CD4-positive, CD25-positive, alpha-beta regulatory T cell (primary cell): ENCODE results near the gene DOCK8. TPM values are rescaled to one million over a fixed set of nuclear protein-coding genes. Genes with fewer than 3 reads are reported as not detected.

Experiments used
- ATAC-seq, 2 donors: fragments of 150-1000 bp; cut with Tn5 transposase; one replicate each; pipeline ENCODE4 v1.10.0; 2021; ENCODE audit warnings: low read depth in 2 of 2, moderate number of reproducible peaks in 2 of 2, moderate library complexity in 1 of 2
- DNase-seq, 3 donors: peaks; one replicate each; pipeline versions ENCODE4 v3.0.0 to v3.0.0-alpha.2; 2012 to 2022; ENCODE audit warnings: mixed read lengths in 1 of 3
- H3K27ac ChIP-seq: one replicate; pipeline ENCODE4 v1.7.0; 2013; ENCODE audit warnings: mild to moderate bottlenecking, low read length; ENCODE audit not compliant: insufficient read depth, poor library complexity, severe bottlenecking
- H3K27me3 ChIP-seq: one replicate; pipeline ENCODE4 v1.7.0; 2013; ENCODE audit warnings: low read length; ENCODE audit not compliant: control insufficient read depth, insufficient read depth
- H3K36me3 ChIP-seq: one replicate; pipeline ENCODE4 v1.7.0; 2013; ENCODE audit warnings: mild to moderate bottlenecking, low read length, moderate library complexity; ENCODE audit not compliant: control insufficient read depth, insufficient read depth
- H3K4me1 ChIP-seq: 2 replicates; pipeline ENCODE4 v1.7.0; 2013; ENCODE audit warnings: mild to moderate bottlenecking, low read length; ENCODE audit not compliant: insufficient read depth, control insufficient read depth, poor library complexity, severe bottlenecking
- H3K4me3 ChIP-seq: one replicate; pipeline ENCODE4 v1.7.0; 2013; ENCODE audit warnings: low read depth, mild to moderate bottlenecking, low read length, moderate library complexity
- H3K9me3 ChIP-seq, 2 experiments: 1 replicate in 1 of 2; 2 replicates in 1 of 2; pipeline ENCODE4 v1.7.0; 2013; ENCODE audit warnings: low read length in 2 of 2, mild to moderate bottlenecking in 1 of 2, moderate library complexity in 1 of 2; ENCODE audit not compliant: control insufficient read depth in 2 of 2
- H3K27ac Mint-ChIP-seq, 3 donors: one replicate each; pipeline ENCODE4 v1.8.0; 2020 to 2022; ENCODE audit warnings: mild to moderate bottlenecking in 3 of 3, mixed read lengths in 3 of 3, moderate library complexity in 2 of 3
- H3K27me3 Mint-ChIP-seq: one replicate; pipeline ENCODE4 v1.8.0; 2022; ENCODE audit warnings: mild to moderate bottlenecking, mixed read lengths
- H3K36me3 Mint-ChIP-seq: one replicate; pipeline ENCODE4 v1.8.0; 2020; ENCODE audit warnings: mixed read lengths
- H3K4me1 Mint-ChIP-seq, 4 donors: one replicate each; pipeline ENCODE4 v1.8.0; 2020 to 2022; ENCODE audit warnings: mixed read lengths in 4 of 4, mild to moderate bottlenecking in 1 of 4
- H3K4me3 Mint-ChIP-seq, 4 donors: one replicate each; pipeline ENCODE4 v1.8.0; 2020 to 2022; ENCODE audit warnings: mild to moderate bottlenecking in 4 of 4, mixed read lengths in 4 of 4, moderate library complexity in 3 of 4
- H3K9me3 Mint-ChIP-seq, 7 donors: one replicate each; pipeline ENCODE4 v1.8.0; 2020 to 2022; ENCODE audit warnings: mixed read lengths in 7 of 7, mild to moderate bottlenecking in 3 of 7, moderate library complexity in 2 of 7
- polyA plus RNA-seq, 4 donors: library from polyadenylated mRNA; unstranded; fragments of 300-500 nt; fragmentation: Illumina TruSeq; gene quantifications; one replicate each; pipeline ENCODE4 v1.2.3, GENCODE V29; 2021
- total RNA-seq: library from RNA; stranded (reverse); gene quantifications from one replicate; pipeline ENCODE4 v1.2.3, GENCODE V29; 2022

The DOCK8 gene
- total and polyA plus RNA-seq, 5 donors from 2014 or later: 51.8 to 219 (median 54.4) TPM

GRCh38 chr9:374736-375135 is 160.1 kb downstream of the DOCK8 start:
- no peak overlapping the region for H3K4me3 ChIP-seq
- no peak for ATAC-seq
- no peaks in the 10 kb centered on the region for H3K9me3 ChIP-seq
- peak overlapping the region in 1 of 3 donors; percentile 22 for H3K27ac Mint-ChIP-seq
- peaks cover 71% of the 10 kb centered on the region for H3K36me3 Mint-ChIP-seq
- peaks cover 0 to 4% (median 1%) of the 10 kb centered on the region in 4 donors for H3K4me1 Mint-ChIP-seq
- H3K4me3 Mint-ChIP-seq: no peak overlapping the region
- peaks cover 0 to 1% (median 0%) of the 10 kb centered on the region in 7 donors for H3K9me3 Mint-ChIP-seq
- H3K4me1 ChIP-seq: no peaks in the 10 kb centered on the region
- H3K36me3 ChIP-seq: peaks cover 94% of the 10 kb centered on the region
- no peak for DNase-seq
- H3K27me3 Mint-ChIP-seq: no peaks in the 10 kb centered on the region
- no peaks in the 10 kb centered on the region for H3K27me3 ChIP-seq
- no peak overlapping the region for H3K27ac ChIP-seq

GRCh38 chr9:376115-376514 is 161.4 kb downstream of the DOCK8 start:
- Mint-ChIP-seq H3K4me3 (no peak overlapping the region), H3K27ac (no peak overlapping the region), H3K36me3 (peaks cover 62% of the 10 kb centered on the region), H3K9me3 (peaks cover 0 to 1% (median 0%) of the 10 kb centered on the region in 7 donors), H3K27me3 (no peaks in the 10 kb centered on the region), H3K4me1 (peaks cover 0 to 4% (median 0%) of the 10 kb centered on the region in 4 donors)
- Histone ChIP-seq H3K4me1 (no peaks in the 10 kb centered on the region), H3K27ac (no peak overlapping the region), H3K27me3 (no peaks in the 10 kb centered on the region), H3K36me3 (peaks cover 88% of the 10 kb centered on the region), H3K4me3 (no peak overlapping the region), H3K9me3 (no peaks in the 10 kb centered on the region)
- no peak for ATAC-seq
- DNase-seq: no peak

- Mint-ChIP-seq H3K27ac (peak overlapping the region in 2 of 3 donors; percentile 72 to 74), H3K9me3 (peaks cover 0 to 1% (median 0%) of the 10 kb centered on the region in 7 donors), H3K36me3 (peaks cover 53% of the 10 kb centered on the region), H3K4me3 (no peak overlapping the region), H3K27me3 (no peaks in the 10 kb centered on the region), H3K4me1 (peaks cover 0 to 4% (median 0%) of the 10 kb centered on the region in 4 donors)
- Histone ChIP-seq H3K4me3 (no peak overlapping the region), H3K27ac (no peak overlapping the region), H3K4me1 (no peaks in the 10 kb centered on the region), H3K36me3 (peaks cover 90% of the 10 kb centered on the region), H3K27me3 (no peaks in the 10 kb centered on the region), H3K9me3 (no peaks in the 10 kb centered on the region)
- ATAC-seq: no peak
- DNase-seq: no peak
Observed at GRCh38 chr9:378263-378662, 163.6 kb downstream of the DOCK8 start.

- Mint-ChIP-seq H3K4me3 (no peak overlapping the region), H3K4me1 (peaks cover 0 to 3% (median 1%) of the 10 kb centered on the region in 4 donors), H3K27me3 (no peaks in the 10 kb centered on the region), H3K27ac (peak overlapping the region in 2 of 3 donors; percentile 75 to 82), H3K36me3 (peaks cover 42% of the 10 kb centered on the region), H3K9me3 (peaks cover 0 to 1% (median 0%) of the 10 kb centered on the region in 7 donors)
- peaks cover 81% of the 10 kb centered on the region for H3K36me3 ChIP-seq
- H3K27ac ChIP-seq: no peak overlapping the region
- no peaks in the 10 kb centered on the region for H3K9me3 ChIP-seq
- H3K27me3 ChIP-seq: no peaks in the 10 kb centered on the region
- no peak for DNase-seq
- ATAC-seq: no peak
- no peaks in the 10 kb centered on the region for H3K4me1 ChIP-seq
- no peak overlapping the region for H3K4me3 ChIP-seq
Observed at GRCh38 chr9:382383-382782, 167.7 kb downstream of the DOCK8 start.

- H3K27ac Mint-ChIP-seq: peak overlapping the region in 1 of 3 donors; percentile 73
- H3K4me1 ChIP-seq: no peaks in the 10 kb centered on the region
- H3K9me3 ChIP-seq: no peaks in the 10 kb centered on the region
- peak; percentile 43 to 50 for ATAC-seq
- H3K4me3 Mint-ChIP-seq: no peak overlapping the region
- H3K27me3 Mint-ChIP-seq: no peaks in the 10 kb centered on the region
- no peak overlapping the region for H3K4me3 ChIP-seq
- no peaks in the 10 kb centered on the region for H3K27me3 ChIP-seq
- H3K27ac ChIP-seq: no peak overlapping the region
- H3K36me3 ChIP-seq: peaks cover 88% of the 10 kb centered on the region
- peaks cover 33% of the 10 kb centered on the region for H3K36me3 Mint-ChIP-seq
- DNase-seq: peak in 2 of 3 donors; percentile 6 to 36
- H3K4me1 Mint-ChIP-seq: peaks cover 0 to 4% (median under 1%) of the 10 kb centered on the region in 4 donors
- H3K9me3 Mint-ChIP-seq: no peaks in the 10 kb centered on the region
Observed at GRCh38 chr9:385818-386398, 171.2 kb downstream of the DOCK8 start.

- ATAC-seq: no peak
- H3K27me3 ChIP-seq: no peaks in the 10 kb centered on the region
- Mint-ChIP-seq H3K36me3 (peaks cover 32% of the 10 kb centered on the region), H3K4me3 (no peak overlapping the region), H3K27me3 (no peaks in the 10 kb centered on the region), H3K9me3 (no peaks in the 10 kb centered on the region), H3K27ac (peak overlapping the region in 1 of 3 donors; percentile 23), H3K4me1 (peaks cover 0 to 8% (median 2%) of the 10 kb centered on the region in 4 donors)
- H3K4me3 ChIP-seq: no peak overlapping the region
- no peak for DNase-seq
- H3K36me3 ChIP-seq: peaks cover 92% of the 10 kb centered on the region
- no peaks in the 10 kb centered on the region for H3K9me3 ChIP-seq
- H3K4me1 ChIP-seq: no peaks in the 10 kb centered on the region
- H3K27ac ChIP-seq: no peak overlapping the region
Observed at GRCh38 chr9:389159-389558, 174.5 kb downstream of the DOCK8 start.

GRCh38 chr9:389758-390157 is 175.1 kb downstream of the DOCK8 start:
- Mint-ChIP-seq H3K36me3 (peaks cover 36% of the 10 kb centered on the region), H3K4me1 (peaks cover 0 to 8% (median 3%) of the 10 kb centered on the region in 4 donors), H3K27me3 (no peaks in the 10 kb centered on the region), H3K4me3 (no peak overlapping the region), H3K27ac (peak overlapping the region in 1 of 3 donors; percentile 23), H3K9me3 (no peaks in the 10 kb centered on the region)
- DNase-seq (no peak), ATAC-seq (no peak)
- no peak overlapping the region for H3K27ac ChIP-seq
- no peaks in the 10 kb centered on the region for H3K4me1 ChIP-seq
- no peak overlapping the region for H3K4me3 ChIP-seq
- H3K27me3 ChIP-seq: no peaks in the 10 kb centered on the region
- peaks cover 94% of the 10 kb centered on the region for H3K36me3 ChIP-seq
- no peaks in the 10 kb centered on the region for H3K9me3 ChIP-seq
